H1 (cell line): ENCODE measurements around the gene RAN. TPM values are rescaled to one million over a fixed set of nuclear protein-coding genes. Genes with fewer than 3 reads are reported as not detected.

Experiments used
- CTCF ChIA-PET: fragments of 300-600 bp; sonication (Branson Sonifier 250); formaldehyde crosslinking; loops from one replicate; lab custom pipeline; 2021; ENCODE audit not compliant: partially characterized antibody; lab: Charles Lee
- POLR2A ChIA-PET: fragments of 300-600 bp; sonication (Branson Sonifier 250); formaldehyde crosslinking; loops from one replicate; lab custom pipeline; 2021; ENCODE audit warnings: inconsistent platforms; ENCODE audit not compliant: partially characterized antibody; lab: Charles Lee
- DNase-seq, 2 experiments: peaks; one replicate each; pipeline versions ENCODE4 v3.0.0 to v3.0.0-alpha.2; 2010 to 2022; ENCODE audit warnings: low spot score in 2 of 2, low read depth in 1 of 2, mixed read lengths in 1 of 2
- FAIRE-seq: peaks from 2 replicates; lab custom pipeline; 2011; peaks lifted over from hg19 to GRCh38; lab: Jason Lieb, UNC
- H2AFZ ChIP-seq: 2 replicates; pipeline ENCODE4 v1.8.1; 2012; ENCODE audit warnings: low read length, inconsistent platforms
- H2AK5ac ChIP-seq: 2 replicates; pipeline ENCODE4 v1.6.1; 2013; ENCODE audit warnings: low read depth, low read length
- H2BK120ac ChIP-seq: replicated peaks from 2 replicates; pipeline ENCODE3; 2013; ENCODE audit warnings: low read depth, low read length, inconsistent platforms
- H2BK12ac ChIP-seq: 2 replicates; pipeline ENCODE4 v1.6.1; 2013; ENCODE audit warnings: low read depth, low read length
- H2BK15ac ChIP-seq: 2 replicates; pipeline ENCODE4 v1.6.1; 2013; ENCODE audit warnings: low read length
- H2BK20ac ChIP-seq: 2 replicates; pipeline ENCODE4 v1.6.1; 2013; ENCODE audit warnings: low read length
- H2BK5ac ChIP-seq: 2 replicates; pipeline ENCODE4 v1.6.1; 2013; ENCODE audit warnings: low read depth, low read length
- H3K14ac ChIP-seq: 2 replicates; pipeline ENCODE4 v1.6.1; 2013; ENCODE audit warnings: inconsistent platforms; ENCODE audit not compliant: insufficient read length
- H3K18ac ChIP-seq: 2 replicates; pipeline ENCODE4 v1.6.1; 2013; ENCODE audit warnings: low read length; ENCODE audit errors: extremely low read depth
- H3K23ac ChIP-seq: 2 replicates; pipeline ENCODE4 v1.6.1; 2013; ENCODE audit warnings: inconsistent platforms; ENCODE audit not compliant: insufficient read length
- H3K23me2 ChIP-seq: 2 replicates; pipeline ENCODE4 v1.6.1; 2013; ENCODE audit warnings: low read depth, low read length
- H3K27ac ChIP-seq: 2 replicates; pipeline ENCODE4 v1.6.1; 2011; ENCODE audit warnings: low read depth, low read length, inconsistent platforms
- H3K27me3 ChIP-seq, 4 experiments: replicated peaks in 1 of 4; 1 replicate in 1 of 4; 2 replicates in 3 of 4; pipeline versions ENCODE4 v1.6.1 to v1.8.1; 2011 to 2013; ENCODE audit warnings: low read length in 3 of 4, mild to moderate bottlenecking in 3 of 4, inconsistent platforms in 2 of 4, mixed read lengths in 2 of 4, moderate library complexity in 1 of 4; ENCODE audit not compliant: control insufficient read depth in 3 of 4, insufficient read depth in 3 of 4; ENCODE audit errors: extremely low read depth in 1 of 4
- H3K36me3 ChIP-seq, 4 experiments: 2 replicates each; pipeline versions ENCODE4 v1.6.1 to v1.8.1; 2011 to 2013; ENCODE audit warnings: mild to moderate bottlenecking in 4 of 4, low read length in 3 of 4, moderate library complexity in 2 of 4, control low read depth in 1 of 4, inconsistent platforms in 1 of 4; ENCODE audit not compliant: insufficient read depth in 4 of 4, control insufficient read depth in 2 of 4
- H3K4ac ChIP-seq: replicated peaks from 2 replicates; pipeline ENCODE3; 2013; ENCODE audit warnings: low read length, low read depth, mixed read lengths, inconsistent platforms; ENCODE audit not compliant: insufficient read length
- H3K4me1 ChIP-seq, 4 experiments: replicated peaks in 1 of 4; 1 replicate in 1 of 4; 2 replicates in 3 of 4; pipeline versions ENCODE4 v1.6.1 to v1.8.1; 2011 to 2013; ENCODE audit warnings: low read length in 3 of 4, inconsistent platforms in 2 of 4, mixed read lengths in 1 of 4; ENCODE audit not compliant: insufficient read depth in 4 of 4, control insufficient read depth in 3 of 4
- H3K4me2 ChIP-seq, 2 experiments: 2 replicates each; pipeline versions ENCODE4 v1.6.1 to v1.8.1; 2011 to 2013; ENCODE audit warnings: low read depth in 2 of 2, low read length in 2 of 2, control low read depth in 1 of 2, inconsistent platforms in 1 of 2, mild to moderate bottlenecking in 1 of 2; ENCODE audit not compliant: insufficient read depth in 1 of 2
- H3K4me3 ChIP-seq, 4 experiments: fragments of 200-600, 300-600 bp in 1 of 4; sonication (generic), shearing (Covaris generic), sonication (Bioruptor Twin) in 1 of 4; 2 replicates each; pipeline versions ENCODE4 v1.5.1 to v1.8.1; 2011 to 2016; ENCODE audit warnings: low read length in 4 of 4, low read depth in 3 of 4, control low read depth in 2 of 4, inconsistent platforms in 2 of 4, mild to moderate bottlenecking in 2 of 4, mixed read lengths in 1 of 4, moderate library complexity in 1 of 4; ENCODE audit not compliant: insufficient read depth in 2 of 4; ENCODE audit errors: extremely low read depth in 1 of 4
- H3K56ac ChIP-seq: replicated peaks from 2 replicates; pipeline ENCODE3; 2013; ENCODE audit warnings: low read depth, mild to moderate bottlenecking, mixed read lengths, low read length, inconsistent platforms; ENCODE audit not compliant: insufficient read length
- H3K79me1 ChIP-seq: 2 replicates; pipeline ENCODE4 v1.6.1; 2013; ENCODE audit warnings: low read depth, low read length, control low read depth
- H3K79me2 ChIP-seq, 2 experiments: 2 replicates each; pipeline versions ENCODE4 v1.6.1 to v1.8.1; 2012 to 2013; ENCODE audit warnings: low read length in 2 of 2, mild to moderate bottlenecking in 2 of 2, inconsistent platforms in 1 of 2; ENCODE audit not compliant: insufficient read depth in 2 of 2, control insufficient read depth in 1 of 2
- H3K9ac ChIP-seq, 4 experiments: replicated peaks in 1 of 4; 1 replicate in 1 of 4; 2 replicates in 3 of 4; pipeline versions ENCODE4 v1.6.1 to v1.8.1; 2011 to 2013; ENCODE audit warnings: low read depth in 3 of 4, low read length in 3 of 4, control low read depth in 2 of 4, mild to moderate bottlenecking in 2 of 4, moderate library complexity in 2 of 4, inconsistent platforms in 1 of 4; ENCODE audit errors: extremely low read depth in 1 of 4
- H3K9me3 ChIP-seq, 2 experiments: 2 replicates each; pipeline versions ENCODE4 v1.6.1 to v1.8.1; 2012 to 2013; ENCODE audit warnings: mild to moderate bottlenecking in 2 of 2, moderate library complexity in 2 of 2, control low read depth in 1 of 2, inconsistent platforms in 1 of 2, low read depth in 1 of 2, low read length in 1 of 2, mixed read lengths in 1 of 2; ENCODE audit not compliant: insufficient read depth in 2 of 2
- H4K20me1 ChIP-seq, 2 experiments: replicated peaks in 1 of 2; 2 replicates each; pipeline versions ENCODE3 to v1.8.1; 2011 to 2013; ENCODE audit warnings: inconsistent platforms in 2 of 2, low read length in 2 of 2, mild to moderate bottlenecking in 1 of 2; ENCODE audit not compliant: insufficient read depth in 2 of 2, control insufficient read depth in 1 of 2
- H4K5ac ChIP-seq: 2 replicates; pipeline ENCODE4 v1.6.1; 2013; ENCODE audit warnings: low read length, low read depth, mixed read lengths, inconsistent platforms; ENCODE audit not compliant: insufficient read length
- H4K8ac ChIP-seq: 2 replicates; pipeline ENCODE4 v1.8.0; 2013; ENCODE audit warnings: mild to moderate bottlenecking, moderate library complexity, low read length, inconsistent platforms; ENCODE audit not compliant: insufficient read depth; ENCODE audit errors: extremely low read depth
- H4K91ac ChIP-seq: replicated peaks from 2 replicates; pipeline ENCODE3; 2013; ENCODE audit warnings: low read length, mixed read lengths, inconsistent platforms; ENCODE audit not compliant: insufficient read length
- BACH1 ChIP-seq: IDR thresholded peaks from 2 replicates; pipeline ENCODE4 v1.6.1; 2012; ENCODE audit warnings: low read length, improper control_type of control experiment
- KDM1A ChIP-seq: fragments of 200-600, 300-600 bp; sonication (generic); IDR thresholded peaks from 2 replicates; pipeline ENCODE4 v1.7.1; 2016; ENCODE audit warnings: mild to moderate bottlenecking, low read length, borderline replicate concordance
- NRF1 ChIP-seq: IDR thresholded peaks from 2 replicates; pipeline ENCODE4 v1.6.1; 2011; ENCODE audit warnings: mild to moderate bottlenecking, low read depth, low read length, improper control_type of control experiment
- PHF8 ChIP-seq: fragments of 200-600 bp; sonication (generic); conservative IDR thresholded peaks from 2 replicates; pipeline ENCODE4 v1.7.1; 2012; ENCODE audit warnings: low read depth, mild to moderate bottlenecking, inconsistent platforms, low read length, moderate library complexity
- RAD21 ChIP-seq, 2 experiments: IDR thresholded peaks in 1 of 2; conservative IDR thresholded peaks in 1 of 2; 2 replicates each; pipeline ENCODE4 v1.6.1; 2011; ENCODE audit warnings: low read depth in 2 of 2, low read length in 2 of 2, improper control_type of control experiment in 1 of 2, inconsistent platforms in 1 of 2, mild to moderate bottlenecking in 1 of 2, moderate library complexity in 1 of 2
- RXRA ChIP-seq: IDR thresholded peaks from 2 replicates; pipeline ENCODE4 v1.6.1; 2011; ENCODE audit warnings: low read depth, mild to moderate bottlenecking, low read length, moderate library complexity; ENCODE audit not compliant: insufficient read depth
- SP4 ChIP-seq: IDR thresholded peaks from 2 replicates; pipeline ENCODE4 v1.6.1; 2012; ENCODE audit warnings: low read length, inconsistent platforms
- YY1 ChIP-seq: IDR thresholded peaks from 2 replicates; pipeline ENCODE4 v1.6.1; 2011; ENCODE audit warnings: low read depth, mild to moderate bottlenecking, low read length
- WGBS, 2 experiments: shearing (Covaris generic) in 1 of 2; methylation state at CpG; one replicate each; pipeline versions ENCODE4 v1.1.6 to v1.1.7; 2013 to 2015; ENCODE audit warnings: low lambda C conversion rate in 2 of 2, mixed read lengths in 2 of 2, inconsistent platforms in 1 of 2, low coverage in 1 of 2, missing lambda C conversion rate in 1 of 2; ENCODE audit not compliant: insufficient replicate concordance in 2 of 2, insufficient coverage in 1 of 2, insufficient read length in 1 of 2; ENCODE audit errors: extremely low coverage in 1 of 2, missing lambda C conversion rate in 1 of 2; 5-methylcytosine and 5-hydroxymethylcytosine counted together
- polyA plus RNA-seq, 7 experiments: library from polyadenylated mRNA; depleted of rRNA in 3 of 7; stranded (reverse) in 5 of 7; unstranded in 2 of 7; fragments of >200 nt in 5 of 7; fragments of 200-250 nt in 2 of 7; gene quantifications; 1 replicate in 5 of 7; 2 replicates in 1 of 7; 4 replicates in 1 of 7; pipeline versions ENCODE4 v1.2.1 to v1.2.3, GENCODE V29; 2011 to 2013; ENCODE audit warnings: missing spikeins in 2 of 7, mixed read lengths in 2 of 7
- total RNA-seq: library from RNA; stranded (reverse); fragmentation: NEBNext Ultra II Directional; extraction: Animal tissue kit (Norgen Biotek cat#: 25700); gene quantifications from 2 replicates; pipeline ENCODE4 v1.2.1, GENCODE V29; 2021

Gene RAN
- total and polyA plus RNA-seq, 2 of the 8 experiments (the other 6 are each of a cell fraction or from before 2014, with no cell fraction given), result 2,064 to 2,203 TPM

- Histone ChIP-seq H3K23ac (no peak overlapping the region), H3K9me3 (no peaks in the 10 kb centered on the region; a peak in 1 of 4 replicates), H3K18ac (no peak overlapping the region), H2BK20ac (0 out of 2 replicates have a peak overlapping the region, but pooled peaks have one; percentile 96), H2BK5ac (no peak overlapping the region), H4K8ac (no peak overlapping the region), H2AFZ (no peak overlapping the region), H3K79me2 (no peaks in the 10 kb centered on the region), H3K23me2 (no peaks in the 10 kb centered on the region), H3K36me3 (no peaks in the 10 kb centered on the region), H3K4ac (no peak overlapping the region), H3K27me3 (no peaks in the 10 kb centered on the region), H3K4me3 (no peak overlapping the region), H3K27ac (no peak overlapping the region), H4K20me1 (no peaks in the 10 kb centered on the region), H2BK120ac (no peak overlapping the region), H3K4me1 (no peaks in the 10 kb centered on the region), H2BK15ac (no peak overlapping the region), H2AK5ac (no peak overlapping the region), H3K4me2 (no peak overlapping the region), H2BK12ac (no peak overlapping the region), H3K56ac (no peak overlapping the region), H4K91ac (no peak overlapping the region), H3K9ac (no peak overlapping the region), H3K14ac (no peak overlapping the region), H4K5ac (no peak overlapping the region), H3K79me1 (no peaks in the 10 kb centered on the region)
- DNase-seq, result no peak
- CTCF ChIA-PET, result interaction anchor here (4.0 kb wide), 1 partner anchor 10 kb away, joined by 26 read pairs; no protein-coding TSS in a partner anchor
- WGBS, 2 experiments, result 81% methylated on average over 9 of the region's 9 CpGs; no CpG with 5 or more reads in 1 of the 2 experiments
- FAIRE-seq, result no peak
- POLR2A ChIA-PET, result interaction anchor here (2.9 to 8.1 kb wide), 2 partner anchors 10 to 16 kb away, joined by 16 to 86 read pairs; no protein-coding TSS in a partner anchor
- TF ChIP-seq YY1, result no peak
- no peak for TF ChIP-seq SP4
- TF ChIP-seq RAD21 (IDR thresholded peaks at IDR 0.05 in 1 of 2, conservative IDR thresholded peaks at IDR 0.05 in 1 of 2; ENCODE audit: low read depth in 2 of 2, low read length in 2 of 2), result no peak
- TF ChIP-seq PHF8, result no peak
- no peak for TF ChIP-seq RXRA
- TF ChIP-seq KDM1A, result no peak
- no peak for TF ChIP-seq NRF1
- TF ChIP-seq BACH1, result no peak
Observed at GRCh38 chr12:130860311-130860710, 11.6 kb upstream of the RAN start.
